ENCODE results near the gene TRAPPC2. TPM values are rescaled to one million over a fixed set of nuclear protein-coding genes. Genes with fewer than 3 reads are reported as not detected.

Gene TRAPPC2
- total RNA-seq (2021; ENCODE audit: unreplicated experiment) (11.9 TPM), Bru-seq, nascent RNA (percentile 77 among the genes with signal in this experiment), BruChase-seq, experiment 1, labeled RNA remaining after a 6-hour chase (percentile 76 among the genes with signal in this experiment), BruChase-seq, experiment 2, labeled RNA remaining after a 2-hour chase (percentile 74 among the genes with signal in this experiment)
- polyA plus RNA-seq (2012): 6.1 and 6.8 TPM in 2 replicates
- long read RNA-seq, transcript TRAPPC2-201 (5 exons, 2,716 nt): major isoform, 16 of 33 reads
- long read RNA-seq, partial matches to known transcripts: 2 of 33 reads
- long read RNA-seq, other reads (novel, unspliced or antisense): 12 of 33 reads

DNA sequence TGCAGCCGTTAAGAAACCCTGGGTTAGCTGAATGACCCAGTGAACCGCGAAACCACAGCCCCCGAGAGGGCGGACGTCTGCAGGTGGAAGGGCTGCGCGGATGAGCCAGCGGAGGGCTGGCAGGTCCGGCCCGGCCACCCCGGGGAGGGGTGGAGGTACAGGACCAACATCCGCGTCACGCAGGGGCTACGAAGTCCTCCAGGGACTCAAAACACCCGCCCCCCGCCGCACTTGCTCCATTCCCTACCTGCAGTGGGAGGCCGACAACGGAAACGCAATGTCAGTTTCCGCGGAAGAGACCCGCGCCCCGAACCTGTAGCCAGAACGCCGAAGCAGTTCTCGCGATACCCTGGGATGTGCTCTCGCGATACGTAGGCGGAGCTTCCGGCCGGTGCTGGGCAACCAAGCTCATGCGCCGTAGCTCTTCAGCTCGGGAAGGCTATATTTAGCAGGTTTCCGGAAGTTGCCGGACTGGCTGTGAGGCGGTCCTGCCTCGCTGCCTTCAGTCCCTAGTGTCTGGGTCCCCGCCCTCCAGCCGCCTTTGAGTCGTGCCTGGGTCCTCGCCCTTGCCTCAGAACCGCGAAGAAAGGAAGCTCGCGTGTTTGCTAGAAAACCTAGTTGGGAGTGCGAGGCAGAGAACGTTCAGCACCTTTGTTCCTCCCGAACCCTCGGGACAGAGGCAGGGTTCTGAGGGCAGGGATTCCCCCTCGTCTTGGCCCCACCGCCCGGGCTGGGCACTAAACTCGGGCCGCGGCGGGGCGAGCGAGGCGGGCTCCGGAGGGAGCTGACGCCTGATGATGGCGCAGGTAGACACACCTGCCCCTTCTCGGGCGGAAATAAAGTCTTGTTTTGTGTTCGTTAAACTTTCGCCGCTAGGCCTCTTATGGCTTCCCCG, at the start of gene TRAPPC2, which contains the start of gene OFD1:
Gene TRAPPC2 (minus strand): TSS at position 343 of the 895 bp plus-strand sequence. CDS start 14,657 bp downstream, outside the sequence.
Gene OFD1 (plus strand): TSS at position 471 of the 895 bp plus-strand sequence. CDS start 324 bp downstream, at position 795.
- Histone ChIP-seq H3K4me3 (replicated peaks in 1 of 2; ENCODE audit: low read depth in 1 of 2, low read length in 2 of 2) (peak within 1 kb of the TSS; percentile 67 to 84), H4K20me1 (ENCODE audit: insufficient read depth) (no peaks in the 10 kb centered on the region), H3K27me3 (ENCODE audit: insufficient read depth, low read length) (no peaks in the 10 kb centered on the region), H2AFZ (ENCODE audit: low read depth, low read length, poor library complexity, severe bottlenecking) (no peak within 1 kb of the TSS), H3K4me1 (ENCODE audit: control insufficient read depth in 1 of 2, insufficient read depth in 2 of 2, low read length in 2 of 2) (peaks cover 3 to 5% of the 10 kb centered on the region in 2 experiments; a peak in 2 of 4 replicates), H3K9me2 (ENCODE audit: insufficient read depth) (no peaks in the 10 kb centered on the region), H3K79me2 (ENCODE audit: insufficient read depth, low read length) (peaks cover 41% of the 10 kb centered on the region), H3K9me3 (ENCODE audit: control insufficient read depth in 1 of 2, insufficient read depth in 1 of 2, low read depth in 1 of 2, low read length in 2 of 2) (no peaks in the 10 kb centered on the region), H3K27ac (ENCODE audit: low read depth, low read length) (peak within 1 kb of the TSS; percentile 88), H3K36me3 (ENCODE audit: control insufficient read depth in 1 of 2, insufficient read depth in 2 of 2, low read length in 2 of 2) (no peaks in the 10 kb centered on the region; a peak in 2 of 4 replicates), H3K9ac (ENCODE audit: low read length) (peak within 1 kb of the TSS; percentile 83), H3K4me2 (ENCODE audit: low read length) (peak within 1 kb of the TSS; percentile 76)
- DNase-seq (ENCODE audit: low read depth, low spot score) (peak; percentile 87), ATAC-seq (peak; percentile 97)
- ChIA-PET CTCF (interaction anchor here (1.0 to 1.4 kb wide), 3 partner anchors 16 to 89 kb away, joined by 3 to 5 read pairs (median 4); no protein-coding TSS in a partner anchor), RAD21 (ENCODE audit: low non-redundant PET in 1 of 2, low total read pairs in 2 of 2, uncharacterized antibody in 2 of 2, unreplicated experiment in 2 of 2) (no interaction called here), POLR2A (interaction anchor here (0.7 to 1.8 kb wide), 5 partner anchors 9 to 294 kb away, joined by 3 to 6 read pairs (median 3); no protein-coding TSS in a partner anchor)
- intact Hi-C loops (cut with micrococcal nuclease): loop anchor here (5.0 kb wide), 1 partner anchor 42 kb away; no protein-coding TSS in a partner anchor
- TF ChIP-seq POLR2AphosphoS5 (IDR thresholded peaks at IDR 0.05; ENCODE audit: low read depth, low read length) (peak; percentile 84), FOSL1 (IDR thresholded peaks at IDR 0.05; ENCODE audit: low read depth) (no peak), TCF7L2 (IDR thresholded peaks at IDR 0.05; ENCODE audit: borderline replicate concordance, extremely low read depth, insufficient read depth, insufficient read length) (no peak), CEBPB (IDR thresholded peaks at IDR 0.05; ENCODE audit: low read depth) (no peak), YY1 (IDR thresholded peaks at IDR 0.05; ENCODE audit: extremely low read depth, insufficient replicate concordance, low read depth, low read length) (no peak), ZFX (IDR thresholded peaks at IDR 0.05) (peak; percentile 47; the same call in 1 of the 2 replicates), ZNF274 (IDR thresholded peaks at IDR 0.05; ENCODE audit: low read depth, low read length) (no peak), SRF (IDR thresholded peaks at IDR 0.05; ENCODE audit: low read depth) (peak; percentile 98), CBX3 (IDR thresholded peaks at IDR 0.05; ENCODE audit: low read depth) (no peak), ELF1 (IDR thresholded peaks at IDR 0.05; ENCODE audit: borderline replicate concordance, low read depth) (peak; percentile 54; the same call in 1 of the 2 replicates), EZH2 (IDR thresholded peaks at IDR 0.05) (no peak), RAD21 (IDR thresholded peaks at IDR 0.05; ENCODE audit: low read depth) (no peak), POLR2A (IDR thresholded peaks at IDR 0.05; ENCODE audit: borderline replicate concordance, extremely low read depth, insufficient read depth, insufficient read length) (peak; percentile 52), EZH2phosphoT487 (IDR thresholded peaks at IDR 0.05; ENCODE audit: borderline replicate concordance) (no peak), SIN3A (IDR thresholded peaks at IDR 0.05; ENCODE audit: low read depth) (peak; percentile 64; the same call in 1 of the 2 replicates), SP1 (IDR thresholded peaks at IDR 0.05; ENCODE audit: low read depth) (no peak)
- TF ChIP-seq, protein P1, sequence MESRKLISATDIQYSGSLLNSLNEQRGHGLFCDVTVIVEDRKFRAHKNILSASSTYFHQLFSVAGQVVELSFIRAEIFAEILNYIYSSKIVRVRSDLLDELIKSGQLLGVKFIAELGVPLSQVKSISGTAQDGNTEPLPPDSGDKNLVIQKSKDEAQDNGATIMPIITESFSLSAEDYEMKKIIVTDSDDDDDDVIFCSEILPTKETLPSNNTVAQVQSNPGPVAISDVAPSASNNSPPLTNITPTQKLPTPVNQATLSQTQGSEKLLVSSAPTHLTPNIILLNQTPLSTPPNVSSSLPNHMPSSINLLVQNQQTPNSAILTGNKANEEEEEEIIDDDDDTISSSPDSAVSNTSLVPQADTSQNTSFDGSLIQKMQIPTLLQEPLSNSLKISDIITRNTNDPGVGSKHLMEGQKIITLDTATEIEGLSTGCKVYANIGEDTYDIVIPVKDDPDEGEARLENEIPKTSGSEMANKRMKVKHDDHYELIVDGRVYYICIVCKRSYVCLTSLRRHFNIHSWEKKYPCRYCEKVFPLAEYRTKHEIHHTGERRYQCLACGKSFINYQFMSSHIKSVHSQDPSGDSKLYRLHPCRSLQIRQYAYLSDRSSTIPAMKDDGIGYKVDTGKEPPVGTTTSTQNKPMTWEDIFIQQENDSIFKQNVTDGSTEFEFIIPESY (IDR thresholded peaks at IDR 0.05; ENCODE audit: extremely low read depth, insufficient replicate concordance, low read length): peak; percentile 98
- TF ChIP-seq, protein P2, sequence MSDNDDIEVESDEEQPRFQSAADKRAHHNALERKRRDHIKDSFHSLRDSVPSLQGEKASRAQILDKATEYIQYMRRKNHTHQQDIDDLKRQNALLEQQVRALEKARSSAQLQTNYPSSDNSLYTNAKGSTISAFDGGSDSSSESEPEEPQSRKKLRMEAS (IDR thresholded peaks at IDR 0.05): peak; percentile 58; the same call in 1 of the 2 replicates
- TF ChIP-seq, protein P3, sequence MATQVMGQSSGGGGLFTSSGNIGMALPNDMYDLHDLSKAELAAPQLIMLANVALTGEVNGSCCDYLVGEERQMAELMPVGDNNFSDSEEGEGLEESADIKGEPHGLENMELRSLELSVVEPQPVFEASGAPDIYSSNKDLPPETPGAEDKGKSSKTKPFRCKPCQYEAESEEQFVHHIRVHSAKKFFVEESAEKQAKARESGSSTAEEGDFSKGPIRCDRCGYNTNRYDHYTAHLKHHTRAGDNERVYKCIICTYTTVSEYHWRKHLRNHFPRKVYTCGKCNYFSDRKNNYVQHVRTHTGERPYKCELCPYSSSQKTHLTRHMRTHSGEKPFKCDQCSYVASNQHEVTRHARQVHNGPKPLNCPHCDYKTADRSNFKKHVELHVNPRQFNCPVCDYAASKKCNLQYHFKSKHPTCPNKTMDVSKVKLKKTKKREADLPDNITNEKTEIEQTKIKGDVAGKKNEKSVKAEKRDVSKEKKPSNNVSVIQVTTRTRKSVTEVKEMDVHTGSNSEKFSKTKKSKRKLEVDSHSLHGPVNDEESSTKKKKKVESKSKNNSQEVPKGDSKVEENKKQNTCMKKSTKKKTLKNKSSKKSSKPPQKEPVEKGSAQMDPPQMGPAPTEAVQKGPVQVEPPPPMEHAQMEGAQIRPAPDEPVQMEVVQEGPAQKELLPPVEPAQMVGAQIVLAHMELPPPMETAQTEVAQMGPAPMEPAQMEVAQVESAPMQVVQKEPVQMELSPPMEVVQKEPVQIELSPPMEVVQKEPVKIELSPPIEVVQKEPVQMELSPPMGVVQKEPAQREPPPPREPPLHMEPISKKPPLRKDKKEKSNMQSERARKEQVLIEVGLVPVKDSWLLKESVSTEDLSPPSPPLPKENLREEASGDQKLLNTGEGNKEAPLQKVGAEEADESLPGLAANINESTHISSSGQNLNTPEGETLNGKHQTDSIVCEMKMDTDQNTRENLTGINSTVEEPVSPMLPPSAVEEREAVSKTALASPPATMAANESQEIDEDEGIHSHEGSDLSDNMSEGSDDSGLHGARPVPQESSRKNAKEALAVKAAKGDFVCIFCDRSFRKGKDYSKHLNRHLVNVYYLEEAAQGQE (IDR thresholded peaks at IDR 0.05; ENCODE audit: low read depth): no peak
- BruUV-seq (replicated peaks): no TSS peak
